NCI-H1048 (cell line): Measurements from ENCODE around the gene TRIM7.
"Not testable (repeated sequence)": the region's sequence is repeated elsewhere in the genome, so short reads cannot be mapped to it uniquely, and the experiment has no call there.

Source experiments
- DNase-seq: peaks from one replicate; lab custom pipeline; 2025; lab: John Stamatoyannopoulos, UW

The TRIM7 gene

DNA sequence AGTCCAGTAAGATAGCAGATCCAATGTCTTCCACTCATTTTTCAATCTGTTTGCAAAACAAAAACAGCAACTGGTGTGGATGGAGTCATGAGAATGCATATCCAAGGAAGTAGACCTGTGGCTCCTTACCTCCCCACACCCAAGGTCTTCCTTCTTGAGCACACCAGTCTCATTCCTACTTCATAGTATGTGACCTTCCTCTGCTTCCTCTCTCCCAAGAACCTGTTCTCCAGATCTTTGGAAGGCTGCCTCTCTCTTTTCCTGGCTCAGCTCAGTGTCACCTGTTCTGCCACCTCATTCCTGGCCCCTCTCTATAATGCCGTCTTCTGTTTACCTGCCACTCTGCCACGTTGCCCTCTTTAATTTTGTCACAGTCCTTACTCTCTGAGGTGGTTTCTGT lies 7.9 kb upstream of the TRIM7 start:
- DNase-seq = no peak

DNA sequence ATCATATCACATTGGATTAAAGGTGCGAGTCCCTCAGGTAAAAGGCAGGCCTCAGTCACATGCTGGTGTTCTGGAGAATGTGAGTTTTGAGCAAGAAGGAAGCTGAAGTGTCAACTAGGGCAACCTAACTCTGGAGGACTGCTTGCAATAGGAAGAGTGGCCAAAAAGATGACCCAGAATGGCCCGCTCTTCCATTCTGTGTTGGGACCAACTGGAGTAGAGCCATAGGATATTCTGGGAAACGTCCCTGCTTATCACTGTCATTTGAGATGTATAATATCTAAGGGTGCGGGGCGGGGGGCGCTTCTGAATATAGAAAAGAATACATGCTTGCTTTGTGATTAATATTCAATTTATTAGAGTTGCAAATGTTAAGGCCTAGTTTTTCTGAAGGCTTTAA lies 7.1 kb upstream of the TRIM7 start:
- no peak for DNase-seq

DNA sequence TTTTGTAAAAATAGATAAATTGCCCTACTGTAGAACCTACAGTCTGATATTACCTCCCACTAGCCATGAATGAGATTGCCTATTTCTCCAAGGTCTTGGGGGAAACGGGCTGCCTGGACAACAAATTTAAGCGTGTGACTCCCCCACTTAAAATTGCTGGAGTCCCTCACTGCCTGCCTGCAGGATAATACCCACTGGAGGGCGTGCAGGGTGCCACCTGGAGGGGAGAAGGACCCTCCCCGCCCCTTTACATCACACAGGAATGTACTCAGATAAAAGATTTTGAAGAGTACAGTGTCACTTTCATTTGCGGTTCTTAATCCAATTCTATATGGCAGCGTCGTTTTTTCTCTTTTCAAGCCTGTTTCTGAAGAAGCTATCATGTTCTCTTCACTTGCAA lies 6.2 kb upstream of the TRIM7 start:
- DNase-seq = no peak

DNA sequence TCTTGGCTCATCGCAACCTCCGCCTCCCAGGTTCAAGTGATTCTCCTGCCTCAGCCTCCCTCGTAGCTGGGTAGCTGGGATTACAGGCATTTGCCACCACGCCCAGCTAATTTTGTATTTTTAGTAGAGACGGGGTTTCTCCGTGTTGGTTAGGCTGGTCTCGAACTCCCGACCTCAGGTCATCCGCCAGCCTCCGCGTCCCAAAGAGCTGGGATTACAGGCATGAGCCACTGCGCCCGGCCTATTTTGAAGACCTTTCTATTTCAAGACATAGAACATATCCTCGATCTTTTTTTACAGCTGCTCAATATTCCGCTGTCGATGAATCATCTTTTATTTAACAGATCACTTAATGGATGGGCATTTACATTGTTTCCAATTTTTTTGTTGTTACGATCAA lies 5.7 kb upstream of the TRIM7 start:
- DNase-seq = not testable (repeated sequence)

DNA sequence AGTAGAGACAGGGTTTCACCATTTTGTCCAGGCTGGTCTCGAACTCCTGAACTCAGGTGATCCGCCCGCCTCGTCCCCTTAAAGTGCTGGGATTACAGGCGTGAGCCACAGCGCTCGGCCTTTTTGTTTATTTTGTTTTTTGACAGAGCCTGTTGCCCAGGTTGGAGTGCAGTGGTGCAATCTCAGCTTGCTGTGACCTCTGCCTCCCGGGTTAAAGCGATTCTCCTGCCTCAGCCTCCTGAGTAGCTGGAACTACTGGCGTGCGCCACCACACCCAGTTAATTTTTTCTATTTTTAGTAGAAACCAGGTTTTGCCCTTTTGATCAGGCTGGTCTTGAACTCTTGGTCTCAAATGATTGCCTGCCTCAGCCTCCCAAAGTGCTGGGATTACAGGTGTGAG lies 5.2 kb upstream of the TRIM7 start:
- not testable (repeated sequence) for DNase-seq

DNA sequence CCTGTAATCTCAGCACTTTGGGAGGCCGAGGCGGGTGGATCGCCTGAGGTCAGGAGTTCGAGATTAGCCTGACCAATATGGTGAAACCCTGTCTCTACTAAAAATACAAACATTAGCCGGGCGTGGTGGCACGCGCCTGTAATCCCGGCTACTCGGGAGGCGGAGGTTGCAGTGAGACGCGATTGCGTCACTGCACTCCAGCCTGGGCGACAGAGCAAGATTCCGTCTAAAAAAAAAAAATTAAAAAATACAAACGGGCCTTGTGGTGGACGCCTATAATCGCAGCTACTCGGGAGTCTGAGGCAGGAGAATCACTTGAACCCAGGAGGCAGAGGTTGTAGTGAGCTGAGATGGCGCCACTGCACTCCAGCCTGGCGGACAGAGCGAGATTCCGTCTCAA lies 4.0 kb upstream of the TRIM7 start:
- DNase-seq = not testable (repeated sequence)

DNA sequence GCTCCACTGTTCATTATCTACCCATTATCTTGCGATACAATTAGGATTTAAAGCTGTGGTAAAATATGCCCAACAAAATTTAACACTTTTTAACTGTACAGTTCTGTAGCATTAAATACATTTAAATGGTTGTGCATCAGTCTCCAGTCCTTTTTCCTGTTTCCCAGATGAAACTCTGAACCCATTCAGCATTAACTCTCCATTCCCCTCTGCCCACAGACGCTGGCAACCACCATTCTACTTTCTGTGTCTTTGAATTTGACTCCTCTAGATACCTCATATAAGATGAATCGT lies 2.9 kb upstream of the TRIM7 start:
- DNase-seq = no peak

DNA sequence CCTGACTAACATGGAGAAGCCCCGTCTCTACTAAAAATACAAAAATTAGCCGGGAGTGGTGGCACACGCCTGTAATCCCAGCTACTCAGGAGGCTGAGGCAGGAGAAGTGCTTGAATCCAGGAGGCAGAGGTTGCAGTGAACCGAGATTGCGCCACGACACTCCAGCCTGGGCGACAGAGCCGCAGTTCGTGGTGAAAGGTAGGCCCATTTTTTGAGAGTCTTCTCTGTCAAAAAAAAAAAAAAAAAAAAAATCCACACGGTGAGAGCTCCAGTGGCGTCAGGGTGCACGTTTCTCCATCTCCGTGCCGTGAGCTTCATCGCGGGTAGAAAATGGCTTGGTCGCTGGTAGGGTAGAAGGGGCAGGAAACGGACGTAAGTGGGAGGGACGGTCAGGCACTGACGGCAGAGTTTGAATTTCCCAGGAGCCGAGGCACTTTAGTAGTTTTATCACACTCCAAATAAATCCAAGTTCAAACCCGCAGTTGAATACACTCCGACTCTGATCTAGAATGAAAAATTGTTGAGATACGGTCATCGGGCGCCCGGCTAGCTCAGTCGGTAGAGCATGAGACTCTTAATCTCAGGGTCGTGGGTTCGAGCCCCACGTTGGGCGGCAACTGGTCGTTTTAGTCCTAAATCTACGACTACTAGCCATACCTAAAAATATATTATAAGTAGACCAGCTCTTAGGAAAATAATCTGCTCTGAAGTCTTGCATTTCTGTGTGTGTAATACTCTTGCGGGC lies 2.4 kb upstream of the TRIM7 start:
- no peak for DNase-seq

DNA sequence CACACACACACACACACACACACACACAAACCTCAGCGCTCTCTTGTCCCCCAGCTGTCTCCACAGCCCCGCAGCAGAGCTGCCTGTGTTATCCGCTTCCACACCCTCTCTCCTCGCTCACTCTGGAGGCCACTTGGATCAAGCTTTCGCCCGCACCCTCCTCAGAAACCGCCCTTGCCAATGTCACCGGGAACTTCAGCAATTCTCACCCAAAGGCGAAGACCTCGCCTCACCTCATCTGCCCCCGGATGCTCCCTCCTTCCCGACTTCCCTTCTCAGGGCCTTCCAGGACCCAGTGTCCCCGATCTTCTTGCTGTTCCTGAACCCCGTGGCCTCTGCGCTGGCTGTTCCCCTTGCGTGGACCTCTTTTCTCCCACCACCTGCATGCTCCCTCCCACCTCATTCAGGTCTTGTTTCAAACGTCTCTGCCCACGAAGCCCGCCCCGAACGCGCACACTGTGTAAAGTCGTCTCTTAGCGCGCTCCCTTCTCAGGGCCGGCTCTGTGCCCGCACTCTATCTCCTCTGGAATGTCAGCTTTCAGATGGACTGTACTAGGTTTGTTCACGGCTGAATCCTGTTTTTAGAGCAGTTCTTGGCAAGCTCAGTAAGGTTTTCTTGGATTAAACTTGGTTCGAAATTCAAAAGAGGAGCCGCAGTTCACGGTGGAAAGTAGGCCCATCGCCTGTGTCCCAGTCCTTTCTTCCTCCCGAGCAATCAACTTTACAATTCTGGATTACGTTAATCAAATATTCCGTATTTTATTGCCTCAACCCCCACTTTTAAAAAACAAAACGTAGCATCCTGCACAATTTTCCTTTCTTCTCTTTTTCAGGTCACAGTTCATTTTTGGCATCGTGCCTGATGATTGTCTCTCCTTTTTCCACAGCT lies 1.0 kb upstream of the TRIM7 start:
- DNase-seq = no peak

DNA sequence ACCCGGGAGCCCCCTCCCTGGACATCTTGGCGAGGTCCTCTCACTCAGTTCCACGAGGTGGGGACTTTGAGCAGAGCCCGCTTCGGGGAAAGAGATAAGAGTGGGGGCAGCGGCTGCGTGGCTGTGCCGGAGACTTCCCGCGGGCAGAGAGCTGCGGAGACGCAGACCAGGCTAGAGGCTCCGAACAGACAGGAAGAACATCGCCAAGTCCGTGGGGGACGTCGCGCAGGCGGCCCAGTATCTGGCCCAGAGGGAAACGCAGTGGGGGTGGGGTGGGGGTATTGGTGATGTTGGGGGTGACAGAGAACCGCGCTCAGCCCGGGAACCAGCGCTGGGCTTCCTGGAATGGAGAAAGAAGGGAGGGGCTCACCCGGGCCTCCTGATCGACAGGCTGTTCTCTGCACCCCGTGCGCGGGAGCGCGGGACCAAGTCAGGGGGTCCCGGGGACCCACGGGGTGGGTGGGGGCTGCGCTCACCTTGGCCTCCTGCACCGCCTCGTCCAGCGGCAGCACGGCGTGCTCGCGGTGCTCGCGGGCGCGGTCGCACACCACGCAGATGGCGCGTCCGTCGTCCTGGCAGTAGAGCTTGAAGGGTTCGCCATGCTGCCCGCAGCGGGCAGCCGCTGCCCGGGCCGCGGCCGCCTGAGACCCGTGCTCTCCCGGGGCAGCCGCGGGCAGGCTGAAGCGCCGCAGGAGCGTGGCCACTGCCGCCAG lies 727 bp downstream of the TRIM7 start:
- no peak for DNase-seq

DNA sequence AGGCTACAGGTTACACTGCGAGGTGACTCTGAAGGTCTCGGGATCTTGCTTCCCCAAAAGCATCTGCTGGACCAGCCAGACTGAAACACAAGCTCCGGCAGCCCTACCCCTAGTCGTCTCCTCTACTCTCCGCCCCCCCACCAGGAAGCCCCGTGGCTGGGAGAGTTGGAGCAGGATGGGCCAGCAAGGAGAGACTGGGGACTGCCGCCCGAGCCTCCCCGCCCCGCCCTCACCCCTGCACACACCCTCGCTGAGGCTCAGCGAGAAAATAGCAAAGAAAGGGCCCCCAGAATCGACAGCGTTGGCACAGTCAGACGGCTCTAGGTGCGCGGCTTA lies 1.3 kb downstream of the TRIM7 start:
- DNase-seq = no peak

DNA sequence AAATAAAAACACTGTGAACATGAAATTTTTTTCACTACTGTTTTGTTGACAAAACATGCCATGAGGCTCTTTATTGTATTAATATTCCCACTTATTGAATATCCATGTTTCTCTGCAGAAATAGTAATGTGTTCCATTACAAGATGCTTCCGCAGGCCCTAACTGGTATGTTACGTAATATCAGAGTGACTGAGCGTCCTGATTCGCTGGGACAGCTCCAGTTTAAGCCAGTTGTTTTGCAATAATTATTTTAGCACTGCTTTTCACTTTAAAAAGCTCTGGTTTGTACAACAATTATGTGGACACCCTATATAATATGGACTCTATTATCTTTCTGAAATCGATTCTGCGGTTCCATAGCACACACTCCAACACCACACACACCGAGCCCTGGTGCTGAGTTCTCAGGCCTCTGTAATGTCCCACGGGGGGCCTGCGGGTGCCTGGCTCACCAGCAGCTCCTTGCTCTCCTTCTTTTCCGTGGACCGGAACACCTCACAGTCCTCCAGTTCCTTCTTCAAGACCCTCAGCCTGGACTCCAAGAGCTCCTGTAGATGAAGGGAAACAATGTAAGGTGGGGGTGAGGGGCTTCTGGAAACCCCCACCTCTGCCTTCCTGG lies 1.8 kb downstream of the TRIM7 start:
- no peak for DNase-seq

DNA sequence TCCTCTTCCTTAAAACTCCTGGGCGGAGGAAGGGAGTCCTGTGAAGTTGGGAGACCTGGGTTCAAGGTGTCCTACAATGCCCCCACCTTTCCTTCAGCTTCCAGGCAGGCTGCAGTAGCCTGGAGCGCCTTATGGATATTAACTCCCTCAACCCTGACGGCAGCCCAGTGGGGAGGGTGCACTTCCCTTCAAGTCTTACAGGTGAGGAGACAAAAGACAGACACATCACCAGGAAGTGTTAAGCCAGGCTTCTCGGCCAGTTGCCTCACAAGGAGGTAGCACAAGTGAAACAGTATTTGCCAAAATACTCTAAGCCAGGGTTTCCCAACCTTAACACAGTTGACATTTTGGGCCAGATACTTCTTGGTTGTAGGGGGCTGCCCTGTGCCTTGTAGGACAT lies 4.2 kb downstream of the TRIM7 start:
- DNase-seq = no peak

DNA sequence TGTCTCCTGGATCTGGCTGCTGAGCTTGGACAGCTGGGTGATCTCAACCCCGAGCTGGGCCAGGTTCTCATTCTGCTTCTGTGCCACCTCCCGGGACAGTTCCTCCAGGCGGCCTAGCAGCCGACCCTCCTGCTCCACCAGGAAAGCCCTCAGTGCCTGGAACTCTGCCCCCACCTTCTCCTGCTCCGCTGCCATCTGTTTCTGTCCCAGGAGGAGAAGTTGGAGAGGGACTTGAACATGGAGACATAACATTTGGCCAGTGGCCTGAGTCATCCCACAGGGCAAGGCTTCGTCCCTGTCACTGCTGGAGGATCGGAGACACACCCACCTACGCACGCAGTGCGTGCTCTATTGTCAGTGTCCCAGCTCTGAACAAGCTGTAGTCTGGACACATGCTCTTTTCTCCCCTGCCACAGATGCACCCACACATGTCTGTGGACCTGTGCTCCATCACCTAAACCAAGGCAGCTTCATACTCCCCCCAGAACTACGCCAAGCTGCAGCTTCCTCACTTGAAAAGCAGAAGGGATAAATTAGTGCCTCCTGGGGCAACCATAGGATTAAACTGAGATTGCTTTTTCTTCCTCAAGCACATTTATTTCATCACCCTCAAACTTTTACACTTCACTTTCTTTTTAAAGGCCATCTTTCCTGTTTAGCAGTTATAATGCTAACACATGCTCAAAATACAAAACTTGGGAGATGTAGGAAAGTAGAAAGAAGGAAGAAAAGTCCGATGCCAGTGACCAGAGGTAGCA lies 4.9 kb downstream of the TRIM7 start:
- no peak for DNase-seq

DNA sequence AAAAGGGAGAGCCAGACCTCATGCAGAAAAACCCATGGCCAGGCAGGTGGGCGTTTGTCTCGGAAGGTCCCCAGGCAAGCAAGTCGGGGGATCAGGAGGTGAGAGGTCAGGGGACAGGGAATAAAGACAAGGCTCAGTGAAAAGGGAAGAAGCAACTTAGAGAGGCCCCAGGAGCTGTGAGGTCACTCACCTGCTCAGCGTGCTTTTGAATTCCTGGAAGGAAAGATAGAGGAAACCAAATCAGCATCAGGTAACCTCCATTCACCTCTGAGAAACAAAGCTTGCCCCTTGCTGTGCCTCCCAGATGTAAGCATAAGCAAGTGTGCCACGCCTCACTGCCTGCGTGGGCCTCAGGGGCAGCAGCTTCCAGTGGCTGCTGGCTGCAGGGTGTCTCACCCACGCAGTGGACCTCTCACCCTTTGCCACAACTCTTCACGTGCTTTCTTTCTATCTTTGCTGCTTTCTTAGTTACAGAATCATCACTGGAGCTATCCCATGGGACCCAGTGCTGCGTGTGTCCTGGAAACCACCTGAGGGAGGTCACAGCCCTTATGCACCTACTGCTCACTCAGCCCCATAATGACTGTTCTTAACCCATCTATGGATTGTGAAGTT lies 6.0 kb downstream of the TRIM7 start:
- no peak for DNase-seq

DNA sequence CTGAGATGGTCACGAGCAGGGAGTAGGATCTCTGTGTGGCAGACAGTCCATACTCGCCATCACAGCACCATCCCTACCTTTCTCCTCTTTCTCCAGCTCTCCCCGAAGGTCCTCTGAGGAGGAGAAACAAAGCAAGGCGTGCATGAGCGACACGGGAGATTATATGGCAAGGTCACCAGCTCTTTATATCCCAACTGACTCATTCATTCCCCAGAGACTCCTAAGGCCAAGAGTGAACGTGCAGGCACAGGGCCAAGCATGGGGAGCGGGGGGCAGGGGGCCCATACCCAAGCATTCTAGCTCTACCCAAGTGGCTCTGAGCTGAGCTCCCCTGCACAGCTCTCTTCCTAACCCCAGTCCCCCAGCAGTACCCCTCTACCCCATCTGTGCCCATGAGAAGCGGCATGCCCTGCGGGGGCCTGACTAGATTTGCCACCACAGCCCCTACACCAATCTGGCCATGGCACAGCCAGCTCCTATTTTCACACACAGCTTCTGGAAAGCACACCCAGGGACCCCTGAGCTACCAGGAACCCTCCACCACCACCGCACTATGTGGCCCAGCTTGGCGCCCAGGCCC lies 6.8 kb downstream of the TRIM7 start:
- DNase-seq = no peak

DNA sequence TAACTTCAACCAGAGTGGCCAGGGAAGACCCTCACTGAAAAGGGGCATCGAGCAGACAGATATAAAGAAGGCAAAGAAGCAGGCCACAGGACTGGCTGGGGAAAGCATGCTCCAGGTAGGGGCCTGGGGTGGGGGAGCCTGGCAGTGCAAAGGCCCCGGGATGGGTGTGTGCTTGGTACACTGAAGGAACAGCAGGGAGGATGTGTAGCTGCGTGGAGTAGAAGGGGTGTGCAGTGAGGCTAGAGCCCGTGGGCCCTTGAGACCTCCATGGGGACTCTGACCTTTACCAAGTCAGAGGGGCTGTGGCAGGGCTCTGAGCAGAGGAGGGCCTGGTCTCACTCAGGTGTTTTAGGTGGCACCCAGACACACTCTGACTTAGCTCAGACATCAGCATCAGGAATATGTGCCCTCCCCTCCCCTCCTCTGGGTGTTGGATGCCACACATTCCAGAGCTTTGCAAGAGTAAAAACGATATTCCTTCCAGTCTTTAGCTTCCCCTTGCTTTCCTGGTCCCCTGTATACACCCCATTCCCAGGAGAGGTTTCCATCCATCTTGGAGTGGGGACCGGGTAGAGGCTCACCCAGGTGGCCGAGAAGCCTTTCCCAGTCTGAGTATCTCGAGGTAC lies 7.6 kb downstream of the TRIM7 start:
- no peak for DNase-seq

DNA sequence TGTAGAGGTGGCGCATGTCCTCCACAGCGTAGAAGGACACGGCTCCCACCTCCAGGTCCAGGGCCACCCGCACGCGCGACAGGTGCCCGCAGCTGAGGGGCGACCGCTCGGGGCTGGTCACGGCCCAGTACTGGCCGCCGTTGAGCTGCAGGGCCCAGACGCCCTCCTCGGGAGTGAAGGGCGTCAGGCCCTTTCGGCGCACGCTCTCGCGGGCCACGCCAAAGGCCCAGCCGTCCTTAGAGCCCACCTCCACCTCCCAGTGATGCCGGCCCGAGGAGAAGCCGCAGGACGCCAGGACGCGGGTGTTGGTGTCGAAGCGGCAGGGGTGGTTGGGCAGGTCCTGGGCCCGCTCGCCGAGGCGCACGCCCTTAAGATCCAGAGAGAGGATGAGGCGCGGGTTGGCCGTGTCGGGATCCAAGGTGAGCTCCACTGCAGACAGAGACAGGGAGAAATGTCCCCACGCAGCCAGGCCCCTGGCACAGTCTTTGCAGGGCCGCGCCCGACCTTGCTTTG lies 9.7 kb downstream of the TRIM7 start:
- no peak for DNase-seq

DNA sequence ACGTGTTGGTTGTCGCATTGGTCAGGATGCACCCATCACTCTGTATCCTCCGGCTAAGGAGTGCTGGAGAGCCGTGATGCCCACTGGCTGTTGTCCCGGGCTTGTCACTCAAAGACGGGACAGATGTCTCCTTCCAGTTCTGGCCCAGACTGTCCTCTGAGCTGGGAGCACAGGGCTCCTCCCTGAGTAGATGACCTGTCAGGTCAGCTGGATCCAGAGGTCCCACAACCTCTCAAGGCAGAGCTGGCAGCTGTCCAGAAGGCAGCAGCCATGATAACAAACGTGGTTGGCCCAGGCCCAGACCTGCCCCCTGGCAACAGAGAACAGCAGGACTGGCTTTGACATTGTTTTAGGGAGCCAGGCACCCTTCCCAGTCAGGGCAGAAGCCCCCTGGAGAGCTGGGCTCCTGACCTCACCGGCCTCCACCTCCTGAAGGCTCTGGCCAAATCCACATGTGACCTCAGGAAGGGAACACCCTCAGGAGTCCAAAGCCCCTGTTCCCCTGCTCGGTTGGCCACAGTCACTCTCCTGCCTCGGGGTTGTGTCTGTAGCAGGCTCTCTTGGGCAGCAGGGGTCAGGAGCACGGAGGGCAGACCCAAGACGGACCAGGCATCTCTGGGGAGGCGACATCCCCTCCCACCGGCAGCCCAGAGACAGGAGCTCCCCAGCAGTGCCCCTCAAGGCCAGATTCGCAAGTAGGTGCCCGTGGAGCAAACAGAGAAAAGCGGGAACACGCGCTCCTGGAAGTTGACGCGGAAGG lies 10.3 kb downstream of the TRIM7 start:
- DNase-seq = no peak

DNA sequence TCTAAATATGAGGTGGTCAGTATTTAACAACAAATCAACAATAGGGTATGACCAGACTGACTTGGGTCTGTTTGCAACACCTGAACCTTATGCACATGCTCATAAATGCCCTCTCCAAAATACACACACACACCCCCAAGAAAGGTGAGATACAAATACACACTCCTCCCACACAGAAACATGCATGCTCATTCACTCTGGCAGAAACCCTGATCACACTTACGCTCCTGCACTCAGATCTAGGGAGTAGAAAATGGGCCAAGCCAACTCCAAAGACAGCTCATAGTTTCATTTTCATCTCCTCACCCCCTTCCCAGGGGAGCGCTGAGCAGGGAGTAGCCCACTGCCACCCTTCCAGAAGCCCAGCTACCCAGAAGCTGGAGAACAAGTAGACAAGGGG lies 11.3 kb downstream of the TRIM7 start:
- DNase-seq = no peak
